DOHH2 (cell line): Measurements from ENCODE around the gene DNAJC4.

Experiments used
- H3F3A ChIP-seq: fragments of 200-600 bp; sonication (generic), shearing (Covaris generic); 2 replicates; pipeline ENCODE4 v1.6.0; 2016; ENCODE audit warnings: antibody characterized with exemption, mild to moderate bottlenecking; ENCODE audit not compliant: control insufficient read depth, insufficient read depth
- H3K27ac ChIP-seq: fragments of 200-600 bp; sonication (generic); 2 replicates; pipeline ENCODE4 v1.5.1; 2014; ENCODE audit warnings: low read depth, mild to moderate bottlenecking, low read length, moderate library complexity
- H3K27me3 ChIP-seq: fragments of 200-600 bp; sonication (generic); 2 replicates; pipeline ENCODE4 v1.6.1; 2014; ENCODE audit warnings: mild to moderate bottlenecking, low read length, mixed read lengths; ENCODE audit not compliant: control insufficient read depth
- H3K36me3 ChIP-seq: fragments of 200-600 bp; sonication (generic); 2 replicates; pipeline ENCODE4 v1.6.1; 2014; ENCODE audit warnings: mild to moderate bottlenecking, low read length, moderate library complexity, mixed read lengths; ENCODE audit not compliant: control insufficient read depth
- H3K4me1 ChIP-seq: fragments of 200-600 bp; sonication (generic); 2 replicates; pipeline ENCODE4 v1.6.1; 2014; ENCODE audit warnings: mild to moderate bottlenecking, low read length, mixed read lengths; ENCODE audit not compliant: control insufficient read depth
- H3K4me2 ChIP-seq: fragments of 200-600 bp; sonication (generic); 2 replicates; pipeline ENCODE4 v1.6.0; 2014; ENCODE audit warnings: mild to moderate bottlenecking, low read length, moderate library complexity
- H3K4me3 ChIP-seq: fragments of 200-600 bp; sonication (generic); 2 replicates; pipeline ENCODE4 v1.5.1; 2014; ENCODE audit warnings: mild to moderate bottlenecking, low read length, mixed read lengths
- H3K79me2 ChIP-seq: fragments of 200-600 bp; sonication (generic); 2 replicates; pipeline ENCODE4 v1.6.1; 2014; ENCODE audit warnings: mild to moderate bottlenecking, low read length, mixed read lengths; ENCODE audit not compliant: control insufficient read depth
- H3K9me2 ChIP-seq: fragments of 200-600 bp; sonication (generic); replicated peaks from 2 replicates; pipeline ENCODE4 v1.6.1; 2014; ENCODE audit warnings: mild to moderate bottlenecking, low read length, mixed read lengths; ENCODE audit not compliant: control insufficient read depth
- H3K9me3 ChIP-seq: fragments of 200-600 bp; sonication (generic); 2 replicates; pipeline ENCODE4 v1.6.1; 2014; ENCODE audit warnings: antibody characterized with exemption, low read length, mixed read lengths; ENCODE audit not compliant: control insufficient read depth, insufficient read depth
- H4K20me1 ChIP-seq: fragments of 200-600 bp; sonication (generic); 2 replicates; pipeline ENCODE4 v1.6.0; 2014; ENCODE audit warnings: low read depth, mild to moderate bottlenecking, antibody characterized with exemption, low read length, moderate library complexity; ENCODE audit not compliant: control insufficient read depth, insufficient read depth
- EZH2phosphoT487 ChIP-seq: fragments of 200-600 bp; sonication (generic); IDR thresholded peaks from 2 replicates; pipeline ENCODE4 v1.6.1; 2017; ENCODE audit warnings: borderline replicate concordance, mild to moderate bottlenecking, antibody characterized with exemption, low read length, moderate library complexity, mixed read lengths
- TF ChIP-seq, protein P1 (sequence below): fragments of 200-600 bp; sonication (generic); IDR thresholded peaks from one replicate; pipeline ENCODE4 v1.5.1; 2014; ENCODE audit warnings: antibody characterized with exemption, mild to moderate bottlenecking, low read depth, low read length; ENCODE audit not compliant: poor library complexity, severe bottlenecking

The DNAJC4 gene

GRCh38 chr11:64226507-64227051, 3.8 kb upstream of the DNAJC4 start:
- peaks cover 41% of the 10 kb centered on the region for H3K79me2 ChIP-seq
- no peaks in the 10 kb centered on the region for H4K20me1 ChIP-seq
- no peaks in the 10 kb centered on the region for H3K9me3 ChIP-seq
- no peaks in the 10 kb centered on the region for H3K27me3 ChIP-seq
- peaks cover 39% of the 10 kb centered on the region for H3K36me3 ChIP-seq
- H3K4me1 ChIP-seq, result peaks cover 64% of the 10 kb centered on the region
- peak overlapping the region; percentile 85 for H3K4me3 ChIP-seq
- peaks cover 23% of the 10 kb centered on the region for H3F3A ChIP-seq
- peak overlapping the region; percentile 82 for H3K27ac ChIP-seq
- H3K4me2 ChIP-seq, result peak overlapping the region; percentile 99
- H3K9me2 ChIP-seq, result no peaks in the 10 kb centered on the region
- TF ChIP-seq, protein P1, sequence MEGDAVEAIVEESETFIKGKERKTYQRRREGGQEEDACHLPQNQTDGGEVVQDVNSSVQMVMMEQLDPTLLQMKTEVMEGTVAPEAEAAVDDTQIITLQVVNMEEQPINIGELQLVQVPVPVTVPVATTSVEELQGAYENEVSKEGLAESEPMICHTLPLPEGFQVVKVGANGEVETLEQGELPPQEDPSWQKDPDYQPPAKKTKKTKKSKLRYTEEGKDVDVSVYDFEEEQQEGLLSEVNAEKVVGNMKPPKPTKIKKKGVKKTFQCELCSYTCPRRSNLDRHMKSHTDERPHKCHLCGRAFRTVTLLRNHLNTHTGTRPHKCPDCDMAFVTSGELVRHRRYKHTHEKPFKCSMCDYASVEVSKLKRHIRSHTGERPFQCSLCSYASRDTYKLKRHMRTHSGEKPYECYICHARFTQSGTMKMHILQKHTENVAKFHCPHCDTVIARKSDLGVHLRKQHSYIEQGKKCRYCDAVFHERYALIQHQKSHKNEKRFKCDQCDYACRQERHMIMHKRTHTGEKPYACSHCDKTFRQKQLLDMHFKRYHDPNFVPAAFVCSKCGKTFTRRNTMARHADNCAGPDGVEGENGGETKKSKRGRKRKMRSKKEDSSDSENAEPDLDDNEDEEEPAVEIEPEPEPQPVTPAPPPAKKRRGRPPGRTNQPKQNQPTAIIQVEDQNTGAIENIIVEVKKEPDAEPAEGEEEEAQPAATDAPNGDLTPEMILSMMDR, result no peak
- TF ChIP-seq EZH2phosphoT487, result no peak

DNA sequence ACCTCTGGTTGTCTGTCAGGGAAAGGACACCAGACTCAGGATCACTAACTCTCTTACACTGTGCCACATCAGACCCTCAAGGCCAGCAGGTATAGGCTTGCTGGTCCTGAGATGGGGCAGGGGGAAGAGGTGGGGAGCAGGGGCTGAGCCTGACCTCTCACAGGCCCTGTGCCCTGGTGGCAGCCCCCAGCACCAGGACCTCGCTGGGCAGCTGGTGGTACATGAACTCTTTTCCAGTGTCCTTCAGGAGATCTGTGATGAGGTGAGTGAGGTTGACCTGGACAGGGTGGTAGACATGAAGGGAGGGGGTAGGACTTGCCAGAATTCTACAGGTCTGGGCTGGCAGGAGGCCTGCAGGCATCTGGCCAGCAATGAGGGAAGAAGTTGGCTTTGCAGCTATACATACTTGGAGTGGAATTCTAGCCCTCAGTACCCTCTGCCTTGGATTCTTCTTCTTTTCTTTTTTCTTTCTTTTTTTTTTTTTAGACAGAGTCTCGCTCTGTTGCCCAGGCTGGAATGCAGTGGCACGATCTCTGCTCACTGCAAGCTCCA, 2.9 kb upstream of the DNAJC4 start:
- peak overlapping the region; percentile 85 for H3K4me3 ChIP-seq
- no peaks in the 10 kb centered on the region for H3K9me3 ChIP-seq
- H3K36me3 ChIP-seq, result peaks cover 37% of the 10 kb centered on the region
- no peaks in the 10 kb centered on the region for H3K9me2 ChIP-seq
- no peaks in the 10 kb centered on the region for H3K27me3 ChIP-seq
- H3F3A ChIP-seq, result peaks cover 23% of the 10 kb centered on the region
- H3K4me2 ChIP-seq, result peak overlapping the region; percentile 99
- H3K27ac ChIP-seq, result peak overlapping the region; percentile 82
- peaks cover 73% of the 10 kb centered on the region for H3K4me1 ChIP-seq
- H3K79me2 ChIP-seq, result peaks cover 46% of the 10 kb centered on the region
- TF ChIP-seq, protein P1, result no peak
- no peak for TF ChIP-seq EZH2phosphoT487
- H4K20me1 ChIP-seq, result no peaks in the 10 kb centered on the region

DNA sequence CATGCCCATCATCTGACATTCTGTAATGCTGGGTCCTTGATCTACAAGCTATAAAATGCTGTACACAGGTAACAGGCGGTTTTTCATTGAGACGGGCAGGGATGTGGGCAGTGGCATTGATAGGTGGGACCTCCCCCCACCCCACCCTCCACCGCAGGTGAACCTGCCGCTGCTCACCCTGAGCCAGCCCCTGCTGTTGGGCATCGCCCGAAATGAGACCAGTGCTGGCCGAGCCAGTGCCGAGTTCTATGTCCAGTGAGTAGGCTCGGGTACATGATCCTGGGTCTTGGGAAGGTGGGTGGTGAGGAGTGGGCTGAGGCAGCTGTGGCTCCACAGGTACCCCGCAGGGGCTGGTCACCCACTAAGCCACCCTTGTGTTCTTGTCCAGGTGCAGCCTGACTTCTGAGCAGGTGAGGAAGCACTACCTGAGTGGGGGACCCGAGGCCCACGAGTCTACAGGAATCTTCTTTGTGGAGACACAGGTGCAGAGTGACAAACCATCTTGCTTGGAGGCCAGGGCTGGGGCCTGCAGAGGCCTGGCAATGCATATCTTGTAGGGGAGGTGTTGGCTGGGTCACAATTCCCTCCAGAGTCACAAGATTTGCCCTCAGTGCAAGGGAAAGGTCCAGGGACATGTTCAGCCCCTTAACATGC, 1.1 kb upstream of the DNAJC4 start:
- Histone ChIP-seq H3K36me3 (peaks cover 22% of the 10 kb centered on the region), H3K79me2 (peaks cover 46% of the 10 kb centered on the region), H4K20me1 (no peaks in the 10 kb centered on the region), H3K27me3 (no peaks in the 10 kb centered on the region), H3F3A (peaks cover 24% of the 10 kb centered on the region), H3K4me2 (peak overlapping the region; percentile 97), H3K9me3 (no peaks in the 10 kb centered on the region), H3K27ac (peak overlapping the region; percentile 94), H3K4me1 (peaks cover 82% of the 10 kb centered on the region), H3K4me3 (peak overlapping the region; percentile 89), H3K9me2 (no peaks in the 10 kb centered on the region)
- TF ChIP-seq EZH2phosphoT487, result no peak
- TF ChIP-seq, protein P1, result no peak
